ENCODE measurements around the gene CENPF. TPM values are rescaled to one million over a fixed set of nuclear protein-coding genes. Genes with fewer than 3 reads are reported as not detected.

CENPF gene
- total and polyA plus RNA-seq, 2 donors from 2014 or later = 0.39 to 3.3 TPM

GRCh38 chr1:214617246-214617645 is 14.3 kb downstream of the CENPF start:
- no peak for FAIRE-seq
- no peak for TF ChIP-seq CTCF (IDR thresholded peaks at IDR 0.05; ENCODE audit: borderline replicate concordance, extremely low read depth, insufficient read depth)
- no peak overlapping the region for H3K9ac ChIP-seq (ENCODE audit: low read length in 3 of 3)
- no peaks in the 10 kb centered on the region for H3K27me3 ChIP-seq (ENCODE audit: control insufficient read depth, insufficient read depth, low read length)
- no peak for DNase-seq
- intact Hi-C loops (cut with DNase I) = no loop called here
- H3K27ac ChIP-seq (ENCODE audit: low read depth in 2 of 2, low read length in 2 of 2) = no peak overlapping the region
- no peaks in the 10 kb centered on the region for H3K9me3 ChIP-seq (ENCODE audit: control insufficient read depth in 2 of 3, insufficient read depth in 1 of 3, low read length in 3 of 3)
- no peaks in the 10 kb centered on the region for H3K4me1 ChIP-seq (ENCODE audit: control insufficient read depth in 2 of 3, insufficient read depth in 2 of 3, low read depth in 1 of 3, low read length in 3 of 3)
- H3K36me3 ChIP-seq (ENCODE audit: control insufficient read depth in 2 of 3, insufficient read depth in 3 of 3, low read length in 3 of 3) = peaks cover 0 to 2% (median 0%) of the 10 kb centered on the region in 3 donors
- H3K4me3 ChIP-seq (ENCODE audit: low read length in 3 of 3) = no peak overlapping the region

- FAIRE-seq (no peak), DNase-seq (no peak)
- H3K4me3 ChIP-seq (ENCODE audit: low read length in 3 of 3) = no peak overlapping the region
- H3K9ac ChIP-seq (ENCODE audit: low read length in 3 of 3) = no peak overlapping the region
- H3K36me3 ChIP-seq (ENCODE audit: control insufficient read depth in 2 of 3, insufficient read depth in 3 of 3, low read length in 3 of 3) = peaks cover 0 to 2% (median 0%) of the 10 kb centered on the region in 3 donors
- H3K27ac ChIP-seq (ENCODE audit: low read depth in 2 of 2, low read length in 2 of 2) = no peak overlapping the region
- TF ChIP-seq CTCF (IDR thresholded peaks at IDR 0.05; ENCODE audit: borderline replicate concordance, extremely low read depth, insufficient read depth) = no peak
- no peaks in the 10 kb centered on the region for H3K27me3 ChIP-seq (ENCODE audit: control insufficient read depth, insufficient read depth, low read length)
- H3K9me3 ChIP-seq (ENCODE audit: control insufficient read depth in 2 of 3, insufficient read depth in 1 of 3, low read length in 3 of 3) = no peaks in the 10 kb centered on the region
- intact Hi-C loops (cut with DNase I) = no loop called here
- no peaks in the 10 kb centered on the region for H3K4me1 ChIP-seq (ENCODE audit: control insufficient read depth in 2 of 3, insufficient read depth in 2 of 3, low read depth in 1 of 3, low read length in 3 of 3)
These were observed 14.8 kb downstream of the CENPF start for GRCh38 chr1:214617843-214618242.

- Histone ChIP-seq H3K36me3 (ENCODE audit: control insufficient read depth in 2 of 3, insufficient read depth in 3 of 3, low read length in 3 of 3) (peaks cover 0 to 2% (median 0%) of the 10 kb centered on the region in 3 donors), H3K9ac (ENCODE audit: low read length in 3 of 3) (no peak overlapping the region), H3K4me1 (ENCODE audit: control insufficient read depth in 2 of 3, insufficient read depth in 2 of 3, low read depth in 1 of 3, low read length in 3 of 3) (no peaks in the 10 kb centered on the region), H3K27ac (ENCODE audit: low read depth in 2 of 2, low read length in 2 of 2) (no peak overlapping the region), H3K27me3 (ENCODE audit: control insufficient read depth, insufficient read depth, low read length) (no peaks in the 10 kb centered on the region), H3K9me3 (ENCODE audit: control insufficient read depth in 2 of 3, insufficient read depth in 1 of 3, low read length in 3 of 3) (no peaks in the 10 kb centered on the region), H3K4me3 (ENCODE audit: low read length in 3 of 3) (no peak overlapping the region)
- intact Hi-C loops (cut with DNase I) = no loop called here
- no peak for FAIRE-seq
- DNase-seq = no peak
- TF ChIP-seq CTCF (IDR thresholded peaks at IDR 0.05; ENCODE audit: borderline replicate concordance, extremely low read depth, insufficient read depth) = no peak
These were observed 18.2 kb downstream of the CENPF start for GRCh38 chr1:214621236-214621635.

GRCh38 chr1:214623430-214623829 is 20.4 kb downstream of the CENPF start:
- no peaks in the 10 kb centered on the region for H3K27me3 ChIP-seq (ENCODE audit: control insufficient read depth, insufficient read depth, low read length)
- TF ChIP-seq CTCF (IDR thresholded peaks at IDR 0.05; ENCODE audit: borderline replicate concordance, extremely low read depth, insufficient read depth) = no peak
- no peak overlapping the region for H3K4me3 ChIP-seq (ENCODE audit: low read length in 3 of 3)
- no peak for DNase-seq
- no peak overlapping the region for H3K27ac ChIP-seq (ENCODE audit: low read depth in 2 of 2, low read length in 2 of 2)
- no peak overlapping the region for H3K9ac ChIP-seq (ENCODE audit: low read length in 3 of 3)
- FAIRE-seq = no peak
- intact Hi-C loops (cut with DNase I) = no loop called here
- H3K4me1 ChIP-seq (ENCODE audit: control insufficient read depth in 2 of 3, insufficient read depth in 2 of 3, low read depth in 1 of 3, low read length in 3 of 3) = no peaks in the 10 kb centered on the region
- H3K9me3 ChIP-seq (ENCODE audit: control insufficient read depth in 2 of 3, insufficient read depth in 1 of 3, low read length in 3 of 3) = no peaks in the 10 kb centered on the region
- H3K36me3 ChIP-seq (ENCODE audit: control insufficient read depth in 2 of 3, insufficient read depth in 3 of 3, low read length in 3 of 3) = peaks cover 0 to 2% (median 0%) of the 10 kb centered on the region in 3 donors

All from kidney (tissue), 14 donors.